ENCODE measurements around the gene R3HDM2.
"Not testable (repeated sequence)": the region's sequence is repeated elsewhere in the genome, so short reads cannot be mapped to it uniquely, and the experiment has no call there.

R3HDM2 gene

GRCh38 chr12:57370696-57371095 lies 60.1 kb downstream of the R3HDM2 start:
- no peak for DNase-seq

- no peak for DNase-seq
These were observed 60.8 kb downstream of the R3HDM2 start for GRCh38 chr12:57370072-57370471.

- DNase-seq = no peak
These were observed 61.6 kb downstream of the R3HDM2 start for GRCh38 chr12:57369202-57369601.

GRCh38 chr12:57368349-57369095 lies 62.3 kb downstream of the R3HDM2 start:
- DNase-seq = no peak

GRCh38 chr12:57367121-57367520 lies 63.7 kb downstream of the R3HDM2 start:
- DNase-seq = no peak

- no peak for DNase-seq
These were observed 64.5 kb downstream of the R3HDM2 start for GRCh38 chr12:57366315-57366714.

GRCh38 chr12:57364156-57364555 lies 66.7 kb downstream of the R3HDM2 start:
- DNase-seq = not testable (repeated sequence)

GRCh38 chr12:57360468-57360867 lies 70.4 kb downstream of the R3HDM2 start:
- no peak for DNase-seq

- DNase-seq = no peak
These were observed 72.2 kb downstream of the R3HDM2 start for GRCh38 chr12:57358646-57359045.

GRCh38 chr12:57355734-57356133 lies 75.1 kb downstream of the R3HDM2 start:
- DNase-seq = no peak

- DNase-seq = no peak
These were observed 78.7 kb downstream of the R3HDM2 start for GRCh38 chr12:57352166-57352565.

- no peak for DNase-seq
These were observed 83.6 kb downstream of the R3HDM2 start for GRCh38 chr12:57347284-57347683.

- no peak for DNase-seq
These were observed 87.0 kb downstream of the R3HDM2 start for GRCh38 chr12:57343703-57344378.

- DNase-seq = peak; percentile 53
These were observed 88.6 kb downstream of the R3HDM2 start for GRCh38 chr12:57342207-57342691.

GRCh38 chr12:57341275-57341990 lies 89.4 kb downstream of the R3HDM2 start:
- no peak for DNase-seq

GRCh38 chr12:57340104-57340503 lies 90.7 kb downstream of the R3HDM2 start:
- no peak for DNase-seq

GRCh38 chr12:57336299-57336698 lies 94.5 kb downstream of the R3HDM2 start:
- not testable (repeated sequence) for DNase-seq

- DNase-seq = no peak
These were observed 96.6 kb downstream of the R3HDM2 start for GRCh38 chr12:57334219-57334618.

GRCh38 chr12:57332646-57333312 lies 98.1 kb downstream of the R3HDM2 start:
- DNase-seq = no peak

GRCh38 chr12:57330992-57331391 lies 99.9 kb downstream of the R3HDM2 start:
- DNase-seq = no peak

- DNase-seq = no peak
These were observed 101.6 kb downstream of the R3HDM2 start for GRCh38 chr12:57329219-57329618.

- DNase-seq = no peak
These were observed 105.4 kb downstream of the R3HDM2 start for GRCh38 chr12:57325395-57325794.

- DNase-seq = no peak
These were observed 107.4 kb downstream of the R3HDM2 start for GRCh38 chr12:57323416-57323815.

Measured in NCI-H1694 treated with DMSO at 0.1 percent for 48 hours (cell line).